ENCODE measurements around the gene ENAH. TPM values are rescaled to one million over a fixed set of nuclear protein-coding genes. Genes with fewer than 3 reads are reported as not detected.

Gene ENAH
- total and polyA plus RNA-seq, 4 donors = 15.5 to 89.4 (median 48.4) TPM

DNA sequence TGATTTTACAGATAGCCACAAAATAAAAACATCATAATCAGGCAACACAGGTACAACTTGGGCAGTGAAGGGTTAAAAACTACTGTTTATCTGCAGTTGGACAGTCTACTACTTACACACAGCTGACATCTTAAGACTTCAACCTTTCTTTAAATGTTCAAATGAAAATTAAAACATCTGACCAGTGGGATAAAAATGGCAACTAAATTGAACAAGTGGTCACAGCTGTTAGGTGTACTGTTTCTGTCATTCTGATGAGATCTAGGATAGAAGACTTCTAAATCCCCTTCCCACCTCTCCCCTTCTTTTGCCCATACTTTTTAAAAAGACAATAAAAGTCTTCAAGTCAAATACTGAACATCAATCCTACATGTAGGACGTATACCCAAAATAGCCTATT lies 56.2 kb downstream of the ENAH start:
- peaks cover 0 to 18% (median 1%) of the 10 kb centered on the region in 4 donors for H3K36me3 ChIP-seq (ENCODE audit: control insufficient read depth in 4 of 4, insufficient read depth in 4 of 4, low read length in 4 of 4)
- 94 to 100% methylated on average over 1 of the region's 1 CpG for WGBS, 2 donors
- no peak overlapping the region for H3K4me3 ChIP-seq
- no peaks in the 10 kb centered on the region for H3K27me3 ChIP-seq (ENCODE audit: control insufficient read depth in 3 of 3, insufficient read depth in 3 of 3, low read length in 2 of 3)
- peaks cover 1 to 24% (median 13%) of the 10 kb centered on the region in 5 donors for H3K4me1 ChIP-seq (ENCODE audit: control insufficient read depth in 5 of 5, insufficient read depth in 5 of 5, low read length in 5 of 5)
- no peaks in the 10 kb centered on the region for H3K9me3 ChIP-seq (ENCODE audit: control insufficient read depth in 4 of 4, insufficient read depth in 3 of 4, low read length in 3 of 4)
- ATAC-seq (ENCODE audit: insufficient read depth, low FRiP score) = no peak
- no peak overlapping the region for H3K9ac ChIP-seq (ENCODE audit: insufficient read depth in 1 of 2, low read length in 2 of 2)
- DNase-seq = no peak
- H3K27ac ChIP-seq (ENCODE audit: low read depth in 1 of 2, low read length in 1 of 2) = no peak overlapping the region
- TF ChIP-seq, protein P1, sequence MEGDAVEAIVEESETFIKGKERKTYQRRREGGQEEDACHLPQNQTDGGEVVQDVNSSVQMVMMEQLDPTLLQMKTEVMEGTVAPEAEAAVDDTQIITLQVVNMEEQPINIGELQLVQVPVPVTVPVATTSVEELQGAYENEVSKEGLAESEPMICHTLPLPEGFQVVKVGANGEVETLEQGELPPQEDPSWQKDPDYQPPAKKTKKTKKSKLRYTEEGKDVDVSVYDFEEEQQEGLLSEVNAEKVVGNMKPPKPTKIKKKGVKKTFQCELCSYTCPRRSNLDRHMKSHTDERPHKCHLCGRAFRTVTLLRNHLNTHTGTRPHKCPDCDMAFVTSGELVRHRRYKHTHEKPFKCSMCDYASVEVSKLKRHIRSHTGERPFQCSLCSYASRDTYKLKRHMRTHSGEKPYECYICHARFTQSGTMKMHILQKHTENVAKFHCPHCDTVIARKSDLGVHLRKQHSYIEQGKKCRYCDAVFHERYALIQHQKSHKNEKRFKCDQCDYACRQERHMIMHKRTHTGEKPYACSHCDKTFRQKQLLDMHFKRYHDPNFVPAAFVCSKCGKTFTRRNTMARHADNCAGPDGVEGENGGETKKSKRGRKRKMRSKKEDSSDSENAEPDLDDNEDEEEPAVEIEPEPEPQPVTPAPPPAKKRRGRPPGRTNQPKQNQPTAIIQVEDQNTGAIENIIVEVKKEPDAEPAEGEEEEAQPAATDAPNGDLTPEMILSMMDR (IDR thresholded peaks at IDR 0.05; ENCODE audit: control extremely low read depth, extremely low read depth) = no peak

DNA sequence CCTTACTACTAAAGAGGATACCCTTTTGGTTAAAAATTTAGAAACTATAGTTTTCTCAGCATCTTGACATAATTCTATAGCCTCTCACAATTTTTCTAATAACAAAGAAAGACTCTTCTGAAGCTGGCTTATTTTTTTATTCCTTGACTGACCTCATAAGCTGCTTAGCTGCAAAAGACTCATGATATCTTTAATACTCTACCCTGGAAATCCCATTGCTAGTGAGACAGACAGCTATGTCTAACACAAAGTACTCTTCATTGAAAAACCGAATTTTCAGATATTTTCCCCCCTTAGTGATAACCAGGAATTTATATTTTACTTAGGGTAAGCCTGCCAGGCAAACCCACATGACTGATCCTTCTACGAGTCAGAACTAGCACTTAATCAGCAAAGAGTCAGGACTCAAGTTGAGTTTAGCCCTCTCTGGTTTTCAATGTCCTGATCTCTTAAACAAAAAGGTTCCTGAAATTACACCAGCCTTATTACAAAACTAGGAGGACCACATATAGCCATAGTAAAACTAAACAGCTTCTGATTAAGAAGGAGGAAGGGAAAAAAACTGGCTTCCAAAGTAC lies 56.9 kb downstream of the ENAH start:
- DNase-seq = no peak
- Histone ChIP-seq H3K27ac (ENCODE audit: low read depth in 1 of 2, low read length in 1 of 2) (no peak overlapping the region), H3K27me3 (ENCODE audit: control insufficient read depth in 3 of 3, insufficient read depth in 3 of 3, low read length in 2 of 3) (no peaks in the 10 kb centered on the region), H3K9ac (ENCODE audit: insufficient read depth in 1 of 2, low read length in 2 of 2) (no peak overlapping the region), H3K9me3 (ENCODE audit: control insufficient read depth in 4 of 4, insufficient read depth in 3 of 4, low read length in 3 of 4) (no peaks in the 10 kb centered on the region), H3K4me1 (ENCODE audit: control insufficient read depth in 5 of 5, insufficient read depth in 5 of 5, low read length in 5 of 5) (peaks cover 1 to 24% (median 13%) of the 10 kb centered on the region in 5 donors), H3K36me3 (ENCODE audit: control insufficient read depth in 4 of 4, insufficient read depth in 4 of 4, low read length in 4 of 4) (peaks cover 0 to 18% (median 1%) of the 10 kb centered on the region in 4 donors), H3K4me3 (no peak overlapping the region)
- no peak for ATAC-seq (ENCODE audit: insufficient read depth, low FRiP score)
- TF ChIP-seq, protein P1 (IDR thresholded peaks at IDR 0.05; ENCODE audit: control extremely low read depth, extremely low read depth) = no peak
- WGBS, 2 donors = 54 to 81% methylated on average over 2 of the region's 2 CpGs

DNA sequence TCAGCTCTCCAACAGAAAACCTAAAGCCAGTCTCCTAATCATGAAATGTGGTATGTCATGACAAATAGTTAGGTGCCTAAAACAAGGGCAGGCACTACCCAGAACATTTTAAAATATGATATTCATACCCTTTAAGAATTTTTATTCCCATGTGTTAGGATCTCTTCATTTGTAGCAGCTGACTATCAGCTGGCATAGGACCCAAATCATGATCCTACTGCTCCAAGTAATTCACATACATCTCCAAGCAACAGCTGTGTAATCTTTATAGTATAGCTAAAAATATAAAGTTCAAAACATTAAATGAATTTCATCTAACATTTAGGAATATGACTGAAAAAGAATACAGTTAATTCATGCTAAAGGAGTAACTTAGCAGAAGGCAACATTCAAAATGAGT lies 57.5 kb downstream of the ENAH start:
- Histone ChIP-seq H3K36me3 (ENCODE audit: control insufficient read depth in 4 of 4, insufficient read depth in 4 of 4, low read length in 4 of 4) (peaks cover 0 to 18% (median 1%) of the 10 kb centered on the region in 4 donors), H3K9ac (ENCODE audit: insufficient read depth in 1 of 2, low read length in 2 of 2) (no peak overlapping the region), H3K27me3 (ENCODE audit: control insufficient read depth in 3 of 3, insufficient read depth in 3 of 3, low read length in 2 of 3) (no peaks in the 10 kb centered on the region), H3K4me1 (ENCODE audit: control insufficient read depth in 5 of 5, insufficient read depth in 5 of 5, low read length in 5 of 5) (peaks cover 1 to 26% (median 13%) of the 10 kb centered on the region in 5 donors), H3K4me3 (no peak overlapping the region), H3K27ac (ENCODE audit: low read depth in 1 of 2, low read length in 1 of 2) (no peak overlapping the region), H3K9me3 (ENCODE audit: control insufficient read depth in 4 of 4, insufficient read depth in 3 of 4, low read length in 3 of 4) (no peaks in the 10 kb centered on the region)
- TF ChIP-seq, protein P1 (IDR thresholded peaks at IDR 0.05; ENCODE audit: control extremely low read depth, extremely low read depth) = no peak
- DNase-seq (no peak), ATAC-seq (ENCODE audit: insufficient read depth, low FRiP score) (no peak)

DNA sequence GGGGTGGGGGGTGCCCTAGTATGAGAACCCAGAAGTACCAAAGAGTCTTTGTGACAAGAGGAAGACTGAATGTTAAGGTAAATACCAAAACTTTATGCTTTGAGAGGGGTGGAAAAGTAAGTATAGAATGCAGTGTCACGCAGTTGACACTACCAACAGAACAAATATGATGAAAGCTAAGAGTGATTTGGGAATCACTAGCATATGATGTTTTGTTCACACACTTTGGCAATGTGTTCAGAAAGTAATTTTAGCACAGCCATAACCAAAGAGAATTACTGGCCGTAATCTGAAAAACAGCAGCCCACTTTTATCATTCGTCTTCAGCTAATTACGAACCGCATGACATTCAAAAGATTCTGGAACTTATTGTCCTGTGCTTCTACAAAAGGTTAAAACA lies 59.5 kb downstream of the ENAH start:
- Histone ChIP-seq H3K27ac (ENCODE audit: low read depth in 1 of 2, low read length in 1 of 2) (no peak overlapping the region), H3K27me3 (ENCODE audit: control insufficient read depth in 3 of 3, insufficient read depth in 3 of 3, low read length in 2 of 3) (no peaks in the 10 kb centered on the region), H3K9ac (ENCODE audit: insufficient read depth in 1 of 2, low read length in 2 of 2) (no peak overlapping the region), H3K36me3 (ENCODE audit: control insufficient read depth in 4 of 4, insufficient read depth in 4 of 4, low read length in 4 of 4) (peaks cover 0 to 18% (median 0%) of the 10 kb centered on the region in 4 donors), H3K9me3 (ENCODE audit: control insufficient read depth in 4 of 4, insufficient read depth in 3 of 4, low read length in 3 of 4) (no peaks in the 10 kb centered on the region), H3K4me3 (no peak overlapping the region), H3K4me1 (ENCODE audit: control insufficient read depth in 5 of 5, insufficient read depth in 5 of 5, low read length in 5 of 5) (peaks cover 1 to 27% (median 13%) of the 10 kb centered on the region in 5 donors)
- TF ChIP-seq, protein P1 (IDR thresholded peaks at IDR 0.05; ENCODE audit: control extremely low read depth, extremely low read depth) = no peak
- 94 to 96% methylated on average over 5 of the region's 5 CpGs for WGBS, 2 donors
- ATAC-seq (ENCODE audit: insufficient read depth, low FRiP score) = no peak
- DNase-seq = no peak

All from lung (tissue), 12 donors.